Measurements from ENCODE around the gene TYROBP.

TYROBP gene

GRCh38 chr19:35899547-35900214 is 8.4 kb downstream of the TYROBP start:
- Histone ChIP-seq H3K36me3 (ENCODE audit: low read length) (peaks cover 9% of the 10 kb centered on the region), H3K9me2 (replicated peaks; ENCODE audit: insufficient read depth, low read length) (no peaks in the 10 kb centered on the region), H3K27ac (ENCODE audit: low read depth, low read length) (peak overlapping the region; percentile 98), H3F3A (ENCODE audit: insufficient read depth) (peaks cover 40% of the 10 kb centered on the region), H3K9ac (ENCODE audit: low read length) (peak overlapping the region; percentile 99), H4K20me1 (ENCODE audit: low read depth, low read length) (no peaks in the 10 kb centered on the region), H3K27me3 (ENCODE audit: low read length) (no peaks in the 10 kb centered on the region), H3K9me3 (ENCODE audit: insufficient read depth, low read length) (no peaks in the 10 kb centered on the region), H3K4me3 (ENCODE audit: insufficient read depth, low read length, poor library complexity, severe bottlenecking) (peak overlapping the region; percentile 100), H2AFZ (ENCODE audit: low read depth, low read length, severe bottlenecking) (no peak overlapping the region), H3K4me2 (ENCODE audit: low read depth, low read length, poor library complexity, severe bottlenecking) (peak overlapping the region; percentile 73), H3K79me2 (ENCODE audit: insufficient read depth, low read length) (peaks cover 16% of the 10 kb centered on the region)
- no peak for TF ChIP-seq EZH2phosphoT487 (conservative IDR thresholded peaks at IDR 0.05; ENCODE audit: low read length)
- TF ChIP-seq, protein P1, sequence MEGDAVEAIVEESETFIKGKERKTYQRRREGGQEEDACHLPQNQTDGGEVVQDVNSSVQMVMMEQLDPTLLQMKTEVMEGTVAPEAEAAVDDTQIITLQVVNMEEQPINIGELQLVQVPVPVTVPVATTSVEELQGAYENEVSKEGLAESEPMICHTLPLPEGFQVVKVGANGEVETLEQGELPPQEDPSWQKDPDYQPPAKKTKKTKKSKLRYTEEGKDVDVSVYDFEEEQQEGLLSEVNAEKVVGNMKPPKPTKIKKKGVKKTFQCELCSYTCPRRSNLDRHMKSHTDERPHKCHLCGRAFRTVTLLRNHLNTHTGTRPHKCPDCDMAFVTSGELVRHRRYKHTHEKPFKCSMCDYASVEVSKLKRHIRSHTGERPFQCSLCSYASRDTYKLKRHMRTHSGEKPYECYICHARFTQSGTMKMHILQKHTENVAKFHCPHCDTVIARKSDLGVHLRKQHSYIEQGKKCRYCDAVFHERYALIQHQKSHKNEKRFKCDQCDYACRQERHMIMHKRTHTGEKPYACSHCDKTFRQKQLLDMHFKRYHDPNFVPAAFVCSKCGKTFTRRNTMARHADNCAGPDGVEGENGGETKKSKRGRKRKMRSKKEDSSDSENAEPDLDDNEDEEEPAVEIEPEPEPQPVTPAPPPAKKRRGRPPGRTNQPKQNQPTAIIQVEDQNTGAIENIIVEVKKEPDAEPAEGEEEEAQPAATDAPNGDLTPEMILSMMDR (IDR thresholded peaks at IDR 0.05; ENCODE audit: insufficient read depth, low read length, poor library complexity, severe bottlenecking): no peak

DNA sequence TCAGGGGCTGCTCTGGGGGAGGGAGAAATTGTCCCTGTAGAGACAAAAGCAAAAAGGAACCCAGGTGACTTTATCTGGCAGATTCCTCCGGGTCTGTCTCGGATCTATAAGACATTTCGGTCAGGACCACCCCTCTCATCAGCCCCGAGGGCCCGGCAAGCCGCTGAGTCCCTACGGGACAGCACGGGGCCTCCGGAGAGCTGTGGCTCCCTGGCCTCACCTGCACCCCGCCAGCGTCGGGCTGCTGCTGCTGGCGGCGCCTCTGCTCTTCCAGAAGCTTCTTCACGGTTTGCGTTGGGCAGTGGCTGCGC is 9.6 kb downstream of the TYROBP start:
- H3K4me3 ChIP-seq (ENCODE audit: insufficient read depth, low read length, poor library complexity, severe bottlenecking): peak overlapping the region; percentile 100
- peak overlapping the region; percentile 73 for H3K4me2 ChIP-seq (ENCODE audit: low read depth, low read length, poor library complexity, severe bottlenecking)
- no peaks in the 10 kb centered on the region for H3K27me3 ChIP-seq (ENCODE audit: low read length)
- no peaks in the 10 kb centered on the region for H3K9me3 ChIP-seq (ENCODE audit: insufficient read depth, low read length)
- H4K20me1 ChIP-seq (ENCODE audit: low read depth, low read length): no peaks in the 10 kb centered on the region
- H2AFZ ChIP-seq (ENCODE audit: low read depth, low read length, severe bottlenecking): no peak overlapping the region
- H3K9me2 ChIP-seq (replicated peaks; ENCODE audit: insufficient read depth, low read length): no peaks in the 10 kb centered on the region
- H3K36me3 ChIP-seq (ENCODE audit: low read length): peaks cover 9% of the 10 kb centered on the region
- TF ChIP-seq, protein P1 (IDR thresholded peaks at IDR 0.05; ENCODE audit: insufficient read depth, low read length, poor library complexity, severe bottlenecking): no peak
- no peak for TF ChIP-seq EZH2phosphoT487 (conservative IDR thresholded peaks at IDR 0.05; ENCODE audit: low read length)
- H3K79me2 ChIP-seq (ENCODE audit: insufficient read depth, low read length): peaks cover 16% of the 10 kb centered on the region
- H3K9ac ChIP-seq (ENCODE audit: low read length): peak overlapping the region; percentile 99
- peaks cover 31% of the 10 kb centered on the region for H3F3A ChIP-seq (ENCODE audit: insufficient read depth)
- peak overlapping the region; percentile 98 for H3K27ac ChIP-seq (ENCODE audit: low read depth, low read length)

DNA sequence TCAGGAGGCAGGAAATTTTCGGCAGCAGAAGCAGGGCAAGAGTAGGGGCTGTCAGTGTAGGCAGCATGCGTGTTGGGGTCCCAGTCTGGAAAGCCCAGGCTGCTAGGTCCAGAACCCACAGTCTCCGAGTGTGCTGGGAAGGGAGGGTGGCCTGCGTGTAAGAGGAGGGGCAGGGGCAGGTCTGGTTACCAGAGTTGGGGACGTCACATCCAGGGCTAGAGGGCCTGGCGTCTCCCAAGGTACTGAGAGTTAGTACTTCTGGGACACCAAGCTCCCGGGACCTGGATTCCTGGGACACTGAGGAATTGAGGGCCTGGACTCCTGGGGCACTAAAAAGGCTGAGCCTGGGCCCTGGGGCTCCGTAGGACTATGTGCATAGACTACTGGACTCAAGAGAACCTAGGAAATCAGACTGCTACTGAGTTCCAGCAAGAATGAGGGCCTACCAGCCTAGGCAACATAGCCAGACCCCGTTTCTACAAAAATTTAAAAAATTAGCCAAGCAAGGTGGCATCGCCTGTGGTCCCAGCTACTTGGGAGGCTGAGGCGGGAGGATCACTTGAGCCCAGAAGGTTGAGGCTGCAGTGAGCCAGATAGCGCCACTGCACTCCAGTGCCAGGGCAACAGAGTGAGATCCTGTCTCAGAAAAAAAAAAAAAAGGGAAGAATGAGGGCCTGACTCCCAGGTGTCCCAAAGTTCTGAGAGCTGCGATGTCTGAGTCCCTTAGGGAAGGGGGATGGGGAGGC is 10.2 kb downstream of the TYROBP start:
- TF ChIP-seq EZH2phosphoT487 (conservative IDR thresholded peaks at IDR 0.05; ENCODE audit: low read length): no peak
- TF ChIP-seq, protein P1 (IDR thresholded peaks at IDR 0.05; ENCODE audit: insufficient read depth, low read length, poor library complexity, severe bottlenecking): no peak
- Histone ChIP-seq H3K27ac (ENCODE audit: low read depth, low read length) (peak overlapping the region; percentile 98), H3K79me2 (ENCODE audit: insufficient read depth, low read length) (peaks cover 19% of the 10 kb centered on the region), H3K9me3 (ENCODE audit: insufficient read depth, low read length) (no peaks in the 10 kb centered on the region), H3K4me2 (ENCODE audit: low read depth, low read length, poor library complexity, severe bottlenecking) (peak overlapping the region; percentile 73), H3K4me3 (ENCODE audit: insufficient read depth, low read length, poor library complexity, severe bottlenecking) (peak overlapping the region; percentile 100), H3F3A (ENCODE audit: insufficient read depth) (peaks cover 30% of the 10 kb centered on the region), H3K36me3 (ENCODE audit: low read length) (peaks cover 14% of the 10 kb centered on the region), H3K27me3 (ENCODE audit: low read length) (no peaks in the 10 kb centered on the region), H4K20me1 (ENCODE audit: low read depth, low read length) (no peaks in the 10 kb centered on the region), H3K9ac (ENCODE audit: low read length) (peak overlapping the region; percentile 99; the same call in 1 of the 2 replicates), H2AFZ (ENCODE audit: low read depth, low read length, severe bottlenecking) (no peak overlapping the region), H3K9me2 (replicated peaks; ENCODE audit: insufficient read depth, low read length) (no peaks in the 10 kb centered on the region)

Data from SU-DHL-6 (cell line).